RWPE1 (cell line): ENCODE results near the gene KSR1.

Experiments used
- CTCF ChIA-PET: fragments of 350-600 bp; sonication (Branson Sonifier 250); formaldehyde crosslinking; extraction: SDS; loops from one replicate; lab custom pipeline; 2021; lab: Yijun Ruan, JAX
- POLR2A ChIA-PET: fragments of 400-600 bp; formaldehyde crosslinking; extraction: SDS; loops from one replicate; lab custom pipeline; 2020; ENCODE audit warnings: antibody characterized with exemption; ENCODE audit not compliant: low non-redundant PET; lab: Yijun Ruan, JAX
- DNase-seq: peaks from one replicate; pipeline ENCODE4 v3.0.0; 2012; ENCODE audit warnings: low spot score
- H3K27ac ChIP-seq: fragments of 450-650 bp; 2 replicates; pipeline ENCODE4 v1.5.1; 2017
- CTCF ChIP-seq: fragments of 450-650 bp; conservative IDR thresholded peaks from 2 replicates; pipeline ENCODE4 v1.5.1; 2017; ENCODE audit warnings: low read depth, mild to moderate bottlenecking

KSR1 gene

GRCh38 chr17:27518545-27519521 is 62.6 kb downstream of the KSR1 start:
- H3K27ac ChIP-seq: peak overlapping the region; percentile 67
- ChIA-PET POLR2A (no interaction called here), CTCF (interaction anchor here (0.6 to 1.3 kb wide), 3 partner anchors 11 to 282 kb away, joined by 3 to 6 read pairs (median 4); no protein-coding TSS in a partner anchor)
- DNase-seq: peak; percentile 40
- no peak for TF ChIP-seq CTCF

- POLR2A ChIA-PET: no interaction called here
- DNase-seq: no peak
- peak overlapping the region; percentile 67 for H3K27ac ChIP-seq
- no peak for TF ChIP-seq CTCF
- CTCF ChIA-PET: interaction anchor here (0.9 kb wide), 1 partner anchor 80 kb away, joined by 6 read pairs; no protein-coding TSS in a partner anchor
Observed at GRCh38 chr17:27519550-27519949, 63.3 kb downstream of the KSR1 start.

GRCh38 chr17:27520491-27521185 is 64.4 kb downstream of the KSR1 start:
- no peak for DNase-seq
- TF ChIP-seq CTCF: no peak
- CTCF ChIA-PET: interaction anchor here (1.1 kb wide), 1 partner anchor 26 kb away, joined by 3 read pairs; no protein-coding TSS in a partner anchor
- no peak overlapping the region for H3K27ac ChIP-seq
- POLR2A ChIA-PET: no interaction called here

- no peak for DNase-seq
- POLR2A ChIA-PET: no interaction called here
- no peak for TF ChIP-seq CTCF
- no peak overlapping the region for H3K27ac ChIP-seq
- CTCF ChIA-PET: interaction anchor here (1.1 kb wide), 1 partner anchor 27 kb away, joined by 3 read pairs; no protein-coding TSS in a partner anchor
Observed at GRCh38 chr17:27521281-27522027, 65.2 kb downstream of the KSR1 start.

- DNase-seq: no peak
- H3K27ac ChIP-seq: no peak overlapping the region
- POLR2A ChIA-PET: no interaction called here
- TF ChIP-seq CTCF: no peak
- CTCF ChIA-PET: no interaction called here
Observed at GRCh38 chr17:27522028-27522635, 65.9 kb downstream of the KSR1 start.
